ENCODE measurements around the gene BRCC3.
"Not testable (repeated sequence)": the region's sequence is repeated elsewhere in the genome, so short reads cannot be mapped to it uniquely, and the experiment has no call there.

The BRCC3 gene

DNA sequence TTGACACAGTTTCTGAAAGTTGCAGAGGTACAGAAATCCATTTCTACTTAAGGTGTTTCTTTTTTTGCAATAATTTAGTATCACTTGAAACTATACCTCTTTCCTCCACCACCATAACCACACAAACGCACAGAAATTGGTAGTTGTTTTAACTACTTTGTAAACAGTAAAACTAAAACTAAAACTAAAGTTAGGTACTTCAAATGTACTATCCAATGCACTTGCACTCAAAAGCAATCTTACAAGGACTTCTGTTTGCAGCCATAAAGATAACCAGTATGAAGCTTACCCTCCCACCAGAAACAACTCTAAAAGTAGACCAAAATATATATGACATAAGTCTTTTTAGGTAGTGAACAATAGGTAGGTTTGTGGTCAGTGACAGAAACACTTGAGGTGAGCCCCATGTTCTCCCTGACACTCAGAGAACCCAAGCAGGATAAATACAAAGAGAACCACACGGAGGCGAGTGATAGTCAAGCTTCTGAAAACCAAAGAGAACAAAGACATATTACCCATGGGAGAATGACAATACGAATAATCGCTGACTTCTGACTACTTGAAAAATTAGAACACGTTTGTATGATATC, 72.7 kb downstream of the BRCC3 start:
- DNase-seq (ENCODE audit: low read depth in 1 of 2, low spot score in 1 of 2): no peak

GRCh38 chrX:155144926-155145325, 73.6 kb downstream of the BRCC3 start:
- DNase-seq (ENCODE audit: low read depth in 1 of 2, low spot score in 1 of 2): no peak

DNA sequence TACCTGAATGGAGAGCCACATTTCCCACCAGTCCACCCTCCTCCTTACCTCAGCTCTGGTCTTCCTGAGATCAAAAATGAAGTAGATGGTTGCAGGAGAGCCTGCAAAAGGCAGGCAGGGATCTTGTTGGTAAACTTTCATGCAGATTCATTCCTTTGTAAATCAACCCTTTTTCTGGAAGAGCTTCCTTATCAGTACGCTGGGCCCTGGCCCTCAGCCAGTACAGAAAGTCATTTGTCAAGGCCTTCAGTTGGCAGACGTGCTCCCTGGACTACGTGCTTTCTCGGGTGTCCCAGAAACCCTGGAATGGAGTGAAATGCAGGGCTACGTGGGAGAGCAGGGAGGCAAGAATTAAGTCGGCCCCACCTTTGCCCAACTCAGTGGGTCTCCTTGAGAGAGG, 76.3 kb downstream of the BRCC3 start:
- not testable (repeated sequence) for DNase-seq (ENCODE audit: low read depth in 1 of 2, low spot score in 1 of 2)

GRCh38 chrX:155148166-155148565, 76.9 kb downstream of the BRCC3 start:
- DNase-seq (ENCODE audit: low read depth in 1 of 2, low spot score in 1 of 2): not testable (repeated sequence)

GRCh38 chrX:155148724-155149537, 77.6 kb downstream of the BRCC3 start:
- DNase-seq (ENCODE audit: low read depth in 1 of 2, low spot score in 1 of 2): no peak

DNA sequence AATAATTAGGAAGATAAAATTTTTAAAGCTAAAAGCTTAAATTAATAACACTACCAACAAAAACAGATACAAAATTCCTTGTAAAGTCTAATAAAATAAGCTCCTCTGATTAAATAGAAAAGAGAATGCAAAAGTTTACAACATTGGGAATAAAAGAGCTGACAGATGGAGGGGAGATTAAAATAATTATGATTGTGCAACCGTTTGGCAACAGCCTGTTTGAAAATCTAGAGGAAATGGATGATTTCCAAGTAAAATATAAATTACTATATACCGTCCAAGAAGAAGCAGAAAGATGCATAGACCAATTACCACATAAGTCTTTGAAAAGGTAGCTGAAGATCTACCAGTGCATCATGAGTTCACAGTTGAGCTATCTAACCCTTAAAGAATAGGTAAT, 98.6 kb downstream of the BRCC3 start:
- DNase-seq (ENCODE audit: low read depth in 1 of 2, low spot score in 1 of 2): no peak
